Measurements from ENCODE around the gene SAC3D1. TPM values are rescaled to one million over a fixed set of nuclear protein-coding genes. Genes with fewer than 3 reads are reported as not detected.

SAC3D1 gene
- total RNA-seq, 1 donor from 2014 or later: 49.0 TPM

- no peak for TF ChIP-seq CTCF (conservative IDR thresholded peaks at IDR 0.05; ENCODE audit: low read depth, low read length)
- DNase-seq (ENCODE audit: low read depth): no peak
- H3K4me3 ChIP-seq (ENCODE audit: low read depth, low read length): no peak overlapping the region
Observed at GRCh38 chr11:65064847-65065240, 23.8 kb downstream of the SAC3D1 start.

- no peak for DNase-seq (ENCODE audit: low read depth)
- no peak for TF ChIP-seq CTCF (conservative IDR thresholded peaks at IDR 0.05; ENCODE audit: low read depth, low read length)
- H3K4me3 ChIP-seq (ENCODE audit: low read depth, low read length): no peak overlapping the region
Observed at GRCh38 chr11:65065851-65066250, 24.8 kb downstream of the SAC3D1 start.

GRCh38 chr11:65066315-65066714 lies 25.3 kb downstream of the SAC3D1 start:
- no peak for TF ChIP-seq CTCF (conservative IDR thresholded peaks at IDR 0.05; ENCODE audit: low read depth, low read length)
- H3K4me3 ChIP-seq (ENCODE audit: low read depth, low read length): no peak overlapping the region
- no peak for DNase-seq (ENCODE audit: low read depth)

- TF ChIP-seq CTCF (conservative IDR thresholded peaks at IDR 0.05; ENCODE audit: low read depth, low read length): no peak
Observed at GRCh38 chr11:65066805-65067291, 25.8 kb downstream of the SAC3D1 start.

GRCh38 chr11:65067446-65067845 lies 26.4 kb downstream of the SAC3D1 start:
- TF ChIP-seq CTCF (conservative IDR thresholded peaks at IDR 0.05; ENCODE audit: low read depth, low read length): no peak
- no peak for DNase-seq (ENCODE audit: low read depth)
- no peak overlapping the region for H3K4me3 ChIP-seq (ENCODE audit: low read depth, low read length)

More at GRCh38 chr11:65066805-65067291, 25.8 kb downstream of the SAC3D1 start:
- no peak overlapping the region for H3K4me3 ChIP-seq (ENCODE audit: low read depth, low read length)
- no peak for DNase-seq (ENCODE audit: low read depth)

- no peak overlapping the region for H3K4me3 ChIP-seq (ENCODE audit: low read depth, low read length)
- DNase-seq (ENCODE audit: low read depth): peak; percentile 26
- TF ChIP-seq CTCF (conservative IDR thresholded peaks at IDR 0.05; ENCODE audit: low read depth, low read length): no peak
Observed at GRCh38 chr11:65069217-65069616, 28.2 kb downstream of the SAC3D1 start.

- no peak for DNase-seq (ENCODE audit: low read depth)
- H3K4me3 ChIP-seq (ENCODE audit: low read depth, low read length): no peak overlapping the region
- no peak for TF ChIP-seq CTCF (conservative IDR thresholded peaks at IDR 0.05; ENCODE audit: low read depth, low read length)
Observed at GRCh38 chr11:65071907-65072630, 31.1 kb downstream of the SAC3D1 start.
